NCI-H460 (cell line): Measurements from ENCODE around the gene GLYAT. TPM values are rescaled to one million over a fixed set of nuclear protein-coding genes. Genes with fewer than 3 reads are reported as not detected.

Experiments used
- DNase-seq: peaks from one replicate; pipeline ENCODE4 v3.0.0-alpha.2; 2016; ENCODE audit warnings: low read depth; ENCODE audit errors: extremely low read depth
- polyA plus RNA-seq: library from polyadenylated mRNA; depleted of rRNA; stranded (reverse); fragments of >200 nt; gene quantifications from 2 replicates; pipeline ENCODE4 v1.2.3, GENCODE V29; 2014; cell fraction: nucleus; rRNA removed
- total RNA-seq: library from RNA; depleted of rRNA; stranded (reverse); fragments of >200 nt; shearing (Covaris generic); gene quantifications from 2 replicates; pipeline ENCODE4 v1.2.3, GENCODE V29; 2014; rRNA removed

GLYAT gene
- not detected in 2 replicates for total RNA-seq
- not detected in 2 replicates for polyA plus RNA-seq

- no peak for DNase-seq
These were observed at the start of gene GLYAT for GRCh38 chr11:58731819-58732218. GLYAT (minus strand) TSS chr11:58731943; CDS start chr11:58724496, 7,447 bp downstream.

GRCh38 chr11:58781345-58781744 lies 49.6 kb upstream of the GLYAT start:
- no peak for DNase-seq

- no peak for DNase-seq
These were observed 48.8 kb upstream of the GLYAT start for GRCh38 chr11:58780578-58780977.

GRCh38 chr11:58776891-58777710 lies 45.4 kb upstream of the GLYAT start:
- no peak for DNase-seq

- no peak for DNase-seq
These were observed 43.4 kb upstream of the GLYAT start for GRCh38 chr11:58775066-58775708.

- DNase-seq, result no peak
These were observed 42.4 kb upstream of the GLYAT start for GRCh38 chr11:58774164-58774593.

GRCh38 chr11:58773337-58773736 lies 41.6 kb upstream of the GLYAT start:
- DNase-seq, result no peak

- DNase-seq, result no peak
These were observed 40.9 kb upstream of the GLYAT start for GRCh38 chr11:58772329-58773285.

GRCh38 chr11:58771458-58771855 lies 39.7 kb upstream of the GLYAT start:
- no peak for DNase-seq

GRCh38 chr11:58770627-58771457 lies 39.1 kb upstream of the GLYAT start:
- DNase-seq, result no peak

GRCh38 chr11:58770166-58770565 lies 38.4 kb upstream of the GLYAT start:
- DNase-seq, result no peak

- DNase-seq, result no peak
These were observed 37.6 kb upstream of the GLYAT start for GRCh38 chr11:58769308-58769707.

GRCh38 chr11:58768137-58768536 lies 36.4 kb upstream of the GLYAT start:
- no peak for DNase-seq

- no peak for DNase-seq
These were observed 33.3 kb upstream of the GLYAT start for GRCh38 chr11:58765078-58765477.

GRCh38 chr11:58763120-58763490 lies 31.4 kb upstream of the GLYAT start:
- no peak for DNase-seq

GRCh38 chr11:58762284-58763119 lies 30.8 kb upstream of the GLYAT start:
- DNase-seq, result no peak

GRCh38 chr11:58757439-58757838 lies 25.7 kb upstream of the GLYAT start:
- no peak for DNase-seq

- no peak for DNase-seq
These were observed 14.1 kb upstream of the GLYAT start for GRCh38 chr11:58745705-58746364.
